ENCODE measurements around the gene ARIH2.

ARIH2 gene

DNA sequence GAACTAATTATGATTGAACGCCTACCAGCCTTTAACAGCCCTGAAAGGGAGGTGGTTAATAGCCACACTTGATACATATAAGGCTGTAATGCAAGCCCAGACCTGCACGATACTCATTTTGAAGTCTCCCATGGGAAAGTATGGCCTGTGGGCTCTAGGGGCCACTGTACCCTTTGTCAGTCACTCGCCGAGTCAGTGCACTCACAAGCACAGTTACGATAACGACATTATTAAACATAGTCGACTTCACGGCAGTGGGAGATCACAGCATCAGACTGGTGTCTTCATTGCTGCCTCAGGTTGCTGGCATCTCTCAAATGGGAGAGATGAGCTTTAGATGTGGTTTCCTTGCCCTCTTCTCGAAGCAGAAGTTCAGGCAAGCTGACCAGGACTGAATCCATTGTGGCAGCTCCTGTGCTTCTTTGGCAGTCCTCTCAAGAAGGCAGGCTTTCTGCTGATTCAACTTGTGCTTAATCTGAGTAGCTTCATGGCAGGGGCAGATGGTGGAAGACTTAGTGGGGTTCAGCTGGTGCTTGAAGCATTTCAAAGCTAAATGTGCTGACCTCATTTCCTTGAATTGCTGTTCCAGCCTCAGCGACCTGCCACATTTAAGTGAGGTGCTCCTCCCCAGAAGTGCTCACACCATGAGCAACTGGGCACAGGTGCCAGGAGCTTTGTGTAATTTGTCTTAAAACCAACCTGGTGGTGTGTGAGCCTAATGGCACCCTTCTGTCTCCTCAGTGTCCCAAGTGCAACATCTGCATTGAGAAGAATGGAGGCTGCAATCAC is 55.6 kb downstream of the ARIH2 start:
- no peak for DNase-seq (ENCODE audit: low read depth)

DNA sequence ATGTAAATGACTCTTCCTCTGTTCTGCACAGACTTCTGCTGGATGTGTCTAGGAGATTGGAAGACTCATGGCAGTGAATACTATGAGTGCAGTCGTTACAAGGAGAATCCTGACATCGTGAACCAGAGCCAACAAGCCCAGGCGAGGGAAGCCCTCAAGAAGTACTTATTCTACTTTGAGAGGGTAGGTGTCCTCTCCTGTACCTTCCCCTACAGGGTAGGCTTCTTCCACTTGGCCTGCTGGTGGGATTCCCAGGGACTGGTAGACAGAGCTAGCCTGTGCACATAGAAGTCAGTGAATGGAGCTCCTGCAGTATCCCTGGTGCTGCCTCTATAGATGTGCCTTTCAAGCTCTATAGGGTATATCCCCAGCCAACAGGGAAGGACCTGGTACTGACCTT is 60.8 kb downstream of the ARIH2 start:
- no peak for DNase-seq (ENCODE audit: low read depth)

DNA sequence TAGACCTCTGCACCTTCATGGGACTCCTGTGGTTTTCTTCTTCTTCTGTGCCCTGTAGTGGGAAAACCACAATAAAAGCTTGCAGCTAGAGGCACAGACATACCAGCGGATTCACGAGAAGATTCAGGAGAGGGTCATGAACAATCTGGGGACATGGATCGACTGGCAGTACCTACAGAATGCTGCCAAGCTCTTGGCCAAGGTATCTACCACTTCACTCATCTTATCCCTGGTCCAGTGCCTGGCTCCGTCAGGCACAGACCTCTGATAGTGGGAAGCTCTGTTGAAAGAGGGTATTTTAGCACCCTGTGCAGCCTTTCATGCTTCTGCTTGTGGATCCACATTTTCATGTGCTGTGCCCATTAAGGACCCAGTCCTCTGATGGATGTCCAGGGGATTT is 61.7 kb downstream of the ARIH2 start:
- DNase-seq (ENCODE audit: low read depth) = no peak

DNA sequence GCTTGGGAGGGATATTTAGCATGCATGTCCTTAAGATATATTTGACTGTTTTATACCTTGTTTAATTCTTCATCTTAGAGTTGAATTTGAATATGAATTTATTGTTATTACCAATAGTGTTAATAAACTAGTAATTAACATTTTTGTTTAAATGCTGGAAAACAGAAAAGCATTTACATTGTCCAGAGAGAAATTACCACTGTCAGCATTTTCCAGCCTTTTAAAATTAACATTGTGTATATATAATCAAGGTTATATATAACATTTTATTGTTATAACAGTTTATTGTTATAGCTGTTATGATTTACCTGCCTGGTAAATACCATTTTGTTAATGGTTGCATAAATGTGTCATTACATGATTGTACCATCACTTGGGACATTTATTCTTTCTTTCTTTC is 63.4 kb downstream of the ARIH2 start:
- no peak for DNase-seq (ENCODE audit: low read depth)

DNA sequence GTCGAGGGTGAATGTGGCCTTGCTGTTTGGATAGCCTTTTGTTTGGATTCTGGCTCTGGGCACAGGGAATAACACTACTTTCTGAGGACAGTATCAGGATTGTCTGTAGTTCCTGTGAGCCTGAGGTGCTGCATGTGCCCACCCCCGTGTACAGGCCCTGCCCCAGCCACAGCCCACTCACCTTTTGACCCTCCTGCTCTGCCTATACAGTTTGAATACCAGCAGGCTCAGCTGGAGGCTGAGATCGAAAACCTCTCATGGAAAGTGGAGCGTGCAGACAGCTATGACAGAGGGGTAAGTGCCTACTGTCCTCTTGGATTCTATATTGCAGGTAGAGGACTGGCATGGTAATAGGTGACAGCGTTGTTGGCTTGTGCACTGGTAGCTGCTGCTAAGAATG is 64.0 kb downstream of the ARIH2 start:
- DNase-seq (ENCODE audit: low read depth) = no peak

DNA sequence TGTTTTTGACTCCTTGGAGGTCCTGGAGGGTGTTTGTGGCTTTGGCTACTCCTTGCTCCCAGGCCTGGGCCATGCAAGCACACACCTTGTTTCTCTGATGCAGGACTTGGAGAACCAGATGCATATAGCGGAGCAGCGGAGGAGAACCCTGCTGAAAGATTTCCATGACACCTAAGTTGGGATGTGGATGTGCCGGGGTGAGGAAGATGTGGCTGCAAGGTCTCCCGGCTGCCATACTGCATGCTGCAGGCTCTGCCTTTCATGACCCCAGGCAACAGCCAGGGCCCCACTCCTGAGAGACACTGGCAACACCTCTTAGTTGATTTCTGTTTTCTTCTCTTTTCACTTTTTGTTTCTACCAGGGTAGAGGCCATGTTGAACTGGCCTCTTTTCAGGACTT is 64.5 kb downstream of the ARIH2 start:
- no peak for DNase-seq (ENCODE audit: low read depth)

DNA sequence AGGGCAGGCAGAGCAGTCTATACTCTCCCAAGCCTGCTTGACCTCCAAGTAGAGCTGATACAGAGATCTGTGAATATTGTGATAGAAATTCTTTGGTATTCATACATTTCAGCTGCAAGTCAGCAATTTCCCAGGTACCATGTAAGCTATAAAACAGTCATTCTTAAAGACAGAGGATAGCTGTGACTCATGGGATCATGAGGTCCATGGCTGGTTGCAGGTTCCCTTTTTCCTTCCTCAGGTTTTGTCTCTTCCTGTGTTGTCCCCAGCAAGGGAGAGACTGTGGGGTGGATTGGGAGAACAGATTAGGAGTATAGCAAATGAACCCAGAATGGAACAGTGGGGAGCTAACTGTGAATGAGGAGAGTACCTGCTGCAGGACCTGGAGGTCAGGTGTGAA is 66.0 kb downstream of the ARIH2 start:
- no peak for DNase-seq (ENCODE audit: low read depth)

DNA sequence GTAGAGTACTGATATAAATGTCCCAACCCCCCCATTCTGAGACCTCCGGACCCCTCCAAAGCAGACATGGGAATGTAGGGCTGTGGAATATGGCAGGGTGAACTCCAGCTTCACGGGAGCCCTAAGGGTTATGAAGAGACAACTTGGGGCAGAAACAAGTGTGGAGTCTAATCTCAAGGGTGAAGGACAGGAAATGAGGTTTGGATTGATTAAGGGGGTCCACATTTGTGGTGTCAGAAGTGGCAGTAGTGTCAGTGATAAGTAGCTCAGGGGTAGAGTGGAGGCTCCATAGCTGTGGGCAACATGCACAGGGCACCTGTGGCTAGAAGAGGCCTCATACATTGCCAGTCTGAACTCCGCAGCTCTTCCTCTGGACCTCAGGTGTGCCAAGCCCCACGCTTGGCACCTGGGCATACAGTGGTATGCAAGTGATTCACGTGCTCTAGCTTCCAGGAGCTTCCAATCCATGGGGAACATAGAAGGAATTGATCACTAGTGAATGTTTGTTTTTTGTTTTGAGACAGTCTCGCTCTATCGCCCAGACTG is 67.3 kb downstream of the ARIH2 start:
- no peak for DNase-seq (ENCODE audit: low read depth)

DNA sequence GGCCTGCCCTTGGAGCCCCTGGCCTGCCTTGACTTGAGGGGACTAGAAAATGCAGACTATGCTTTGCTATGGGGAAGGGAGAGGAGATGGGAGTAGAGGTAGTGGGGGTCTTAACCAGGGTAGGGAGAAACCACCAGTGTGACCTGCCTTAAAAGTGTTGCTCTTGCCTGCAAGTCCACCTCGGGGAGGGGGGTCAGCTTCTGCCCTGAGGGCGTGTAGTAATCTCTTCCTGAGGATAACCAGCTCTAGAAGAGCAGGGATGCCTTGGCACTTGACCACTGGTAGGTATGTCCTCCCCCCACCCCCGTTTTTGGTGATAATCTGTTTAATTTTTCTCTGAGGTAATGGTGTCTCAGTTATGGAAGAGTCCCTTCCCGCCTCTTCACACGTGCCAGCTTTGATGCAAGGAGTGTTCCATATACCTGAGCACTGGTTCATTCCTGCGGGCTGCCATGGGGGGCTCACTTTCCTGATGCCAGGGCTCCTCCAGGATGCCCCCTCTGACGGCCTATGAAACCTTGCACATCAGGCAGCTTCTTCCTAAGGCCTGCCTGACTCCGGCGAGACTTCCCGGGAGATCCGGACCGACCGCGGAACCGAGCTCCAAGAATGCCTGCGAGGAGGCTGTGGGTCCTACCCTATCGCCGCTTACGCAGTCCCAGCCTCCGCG is 70.6 kb downstream of the ARIH2 start:
- no peak for DNase-seq (ENCODE audit: low read depth)

DNA sequence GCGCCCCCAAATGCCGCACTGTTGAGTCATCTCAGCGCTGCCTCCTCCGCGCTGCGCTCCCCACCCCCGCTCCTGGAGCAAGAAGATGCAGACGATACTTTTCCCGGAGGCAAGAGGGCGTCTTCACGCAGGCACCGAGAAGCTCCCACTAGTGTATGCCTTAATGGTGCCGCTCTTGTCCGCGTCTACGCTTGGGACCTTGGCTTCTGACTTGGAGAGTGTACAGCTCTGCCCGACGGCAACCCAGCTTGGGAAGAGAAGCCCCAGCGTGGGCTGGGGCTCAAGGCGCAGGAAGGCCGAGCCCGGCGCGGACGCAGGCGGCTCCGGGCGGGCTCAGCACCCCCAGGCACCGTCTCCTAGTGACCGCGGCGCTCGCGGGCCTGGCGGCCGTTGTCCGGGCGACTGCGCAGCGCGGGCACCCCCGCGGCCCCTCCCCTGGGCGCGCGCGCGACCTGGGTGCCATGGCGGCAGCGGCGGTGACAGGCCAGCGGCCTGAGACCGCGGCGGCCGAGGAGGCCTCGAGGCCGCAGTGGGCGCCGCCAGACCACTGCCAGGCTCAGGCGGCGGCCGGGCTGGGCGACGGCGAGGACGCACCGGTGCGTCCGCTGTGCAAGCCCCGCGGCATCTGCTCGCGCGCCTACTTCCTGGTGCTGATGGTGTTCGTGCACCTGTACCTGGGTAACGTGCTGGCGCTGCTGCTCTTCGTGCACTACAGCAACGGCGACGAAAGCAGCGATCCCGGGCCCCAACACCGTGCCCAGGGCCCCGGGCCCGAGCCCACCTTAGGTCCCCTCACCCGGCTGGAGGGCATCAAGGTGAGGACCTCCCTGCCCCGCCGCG is 71.4 kb downstream of the ARIH2 start, which contains the start of gene P4HTM:
TSS of gene P4HTM (plus strand) at position 446 of the 840 bp plus-strand sequence. CDS start at position 462, 16 bp downstream.
- peak; percentile 82 for DNase-seq (ENCODE audit: low read depth)

DNA sequence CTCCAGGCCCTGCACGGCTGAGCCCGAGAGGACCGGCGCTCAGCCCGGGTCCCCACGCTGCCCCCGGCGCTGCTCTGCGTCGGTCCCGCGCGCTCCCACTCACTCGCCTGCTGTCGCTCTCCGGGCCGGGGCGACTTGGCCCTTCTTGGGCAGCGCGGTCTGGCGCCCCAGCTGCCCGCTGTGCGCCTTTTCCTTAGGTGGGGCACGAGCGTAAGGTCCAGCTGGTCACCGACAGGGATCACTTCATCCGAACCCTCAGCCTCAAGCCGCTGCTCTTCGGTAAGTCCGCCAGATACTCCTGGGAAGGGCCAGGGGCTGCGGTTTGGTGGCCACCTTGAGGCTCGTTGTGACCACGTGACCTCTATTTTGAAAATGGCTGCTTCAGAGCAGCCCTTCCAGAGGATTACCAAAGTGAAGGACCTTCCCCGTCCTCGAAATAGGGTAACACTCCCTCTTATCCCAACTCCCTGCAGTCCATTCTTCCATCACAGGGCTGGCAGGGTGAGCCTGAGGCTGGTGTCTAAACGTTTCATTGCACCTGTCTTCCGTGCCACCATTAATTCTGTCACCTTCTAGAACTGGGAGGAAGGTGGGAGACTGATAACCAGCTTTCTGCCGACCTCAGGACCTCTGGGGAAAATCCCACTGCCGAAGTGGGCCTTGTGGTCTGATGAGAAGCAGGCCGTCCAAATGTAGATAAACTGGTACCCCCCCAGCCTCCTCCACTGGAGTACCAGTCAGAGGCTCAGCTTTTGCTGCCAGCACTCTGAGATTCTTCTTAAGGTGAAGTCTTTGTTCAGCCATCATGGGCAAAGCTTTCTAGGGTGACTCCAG is 72.2 kb downstream of the ARIH2 start:
- no peak for DNase-seq (ENCODE audit: low read depth)

DNA sequence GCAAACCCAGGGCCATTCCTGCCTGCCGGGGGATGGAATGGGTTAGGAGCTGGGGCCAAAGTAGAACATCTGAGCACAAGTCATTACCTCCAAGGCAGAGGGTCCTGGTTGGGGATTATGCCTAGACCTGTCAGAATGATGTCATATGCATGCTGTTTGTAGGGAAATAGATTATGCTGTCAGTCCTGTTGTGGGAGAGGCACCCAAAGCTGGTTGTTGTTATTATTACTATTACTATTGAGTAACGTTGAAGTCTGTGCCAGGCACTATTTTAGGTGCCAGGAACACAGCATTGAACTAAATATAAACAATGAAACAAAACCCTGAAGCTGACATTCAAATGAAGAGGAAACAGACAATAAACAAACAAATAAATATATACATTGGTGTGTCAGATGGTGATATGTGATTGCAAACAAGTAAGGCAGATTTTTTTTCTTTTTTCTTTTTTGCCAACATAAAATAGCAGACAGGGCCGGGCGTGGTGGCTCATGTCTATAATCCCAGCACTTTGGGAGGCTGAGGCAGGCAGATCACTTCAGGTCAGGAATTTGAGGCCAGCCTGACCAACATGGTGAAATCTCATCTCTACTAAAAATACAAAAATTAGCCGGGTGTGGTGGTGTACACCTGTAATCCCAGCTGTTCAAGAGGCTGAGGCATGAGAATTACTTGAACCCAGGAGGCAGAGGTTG is 73.4 kb downstream of the ARIH2 start:
- DNase-seq (ENCODE audit: low read depth) = no peak

DNA sequence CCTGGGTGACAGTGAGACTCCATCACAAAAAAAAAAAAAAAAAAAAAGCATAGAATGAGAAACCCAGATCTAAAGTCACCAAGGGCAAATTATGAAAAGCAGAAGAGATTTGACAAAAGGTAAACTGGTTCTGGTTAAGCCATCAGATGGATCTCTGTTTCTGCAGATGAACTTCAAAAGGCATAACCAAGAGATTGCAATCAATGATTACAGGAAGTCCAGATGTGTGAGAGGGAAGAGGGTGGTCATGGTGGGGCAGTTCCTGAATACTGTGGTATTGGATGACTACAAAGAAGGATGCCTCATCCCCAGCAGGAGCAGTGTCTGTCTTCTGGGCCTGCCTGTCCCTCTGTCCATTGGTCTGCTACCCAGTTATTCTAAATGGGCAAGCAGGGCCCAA is 75.2 kb downstream of the ARIH2 start:
- no peak for DNase-seq (ENCODE audit: low read depth)

DNA sequence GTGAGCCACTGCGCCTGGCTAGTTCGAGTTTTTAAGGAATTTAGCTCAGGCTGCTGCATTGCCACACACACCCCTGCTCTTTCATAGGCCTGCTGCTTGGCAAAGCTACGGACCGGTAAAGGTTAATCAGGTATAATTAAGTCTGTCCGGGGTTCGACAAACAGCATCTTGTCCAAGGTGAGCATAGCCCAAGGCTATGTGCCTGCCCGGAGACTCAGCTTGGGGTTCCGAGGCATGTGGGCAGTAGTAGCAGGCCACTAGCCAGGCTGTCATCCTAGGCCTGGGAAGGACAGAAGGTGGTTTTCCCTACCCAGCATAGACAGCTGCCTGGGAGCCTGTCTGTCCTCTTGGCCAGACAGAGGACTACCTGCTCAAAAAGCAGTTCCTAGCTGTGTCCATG is 78.0 kb downstream of the ARIH2 start:
- no peak for DNase-seq (ENCODE audit: low read depth)

DNA sequence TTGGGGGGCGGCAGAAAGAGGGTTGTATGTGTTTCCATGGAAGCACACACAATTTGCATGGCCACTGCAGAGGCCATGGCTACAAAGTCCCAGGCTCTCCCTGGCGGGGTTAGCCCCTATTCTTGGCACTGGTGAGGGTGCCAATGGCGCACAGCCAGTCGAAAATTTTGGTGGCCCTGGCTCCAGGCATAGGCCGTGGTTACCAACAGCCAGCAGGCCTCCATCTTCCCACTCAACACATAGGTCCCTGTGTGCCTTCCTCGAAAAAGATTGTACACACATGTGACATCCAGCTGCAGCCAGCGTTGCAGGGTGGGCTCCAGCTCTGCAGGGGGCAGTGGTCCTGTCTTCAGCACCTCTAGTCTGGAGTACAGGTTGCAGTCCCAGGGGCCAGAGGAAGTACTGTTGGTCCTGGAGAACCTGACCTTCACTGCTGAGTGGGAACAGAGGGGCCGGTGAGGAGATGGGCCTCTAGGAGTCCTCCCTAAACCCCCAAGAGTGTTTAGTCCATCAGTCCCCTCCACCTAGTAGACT is 78.5 kb downstream of the ARIH2 start:
- DNase-seq (ENCODE audit: low read depth) = no peak

DNA sequence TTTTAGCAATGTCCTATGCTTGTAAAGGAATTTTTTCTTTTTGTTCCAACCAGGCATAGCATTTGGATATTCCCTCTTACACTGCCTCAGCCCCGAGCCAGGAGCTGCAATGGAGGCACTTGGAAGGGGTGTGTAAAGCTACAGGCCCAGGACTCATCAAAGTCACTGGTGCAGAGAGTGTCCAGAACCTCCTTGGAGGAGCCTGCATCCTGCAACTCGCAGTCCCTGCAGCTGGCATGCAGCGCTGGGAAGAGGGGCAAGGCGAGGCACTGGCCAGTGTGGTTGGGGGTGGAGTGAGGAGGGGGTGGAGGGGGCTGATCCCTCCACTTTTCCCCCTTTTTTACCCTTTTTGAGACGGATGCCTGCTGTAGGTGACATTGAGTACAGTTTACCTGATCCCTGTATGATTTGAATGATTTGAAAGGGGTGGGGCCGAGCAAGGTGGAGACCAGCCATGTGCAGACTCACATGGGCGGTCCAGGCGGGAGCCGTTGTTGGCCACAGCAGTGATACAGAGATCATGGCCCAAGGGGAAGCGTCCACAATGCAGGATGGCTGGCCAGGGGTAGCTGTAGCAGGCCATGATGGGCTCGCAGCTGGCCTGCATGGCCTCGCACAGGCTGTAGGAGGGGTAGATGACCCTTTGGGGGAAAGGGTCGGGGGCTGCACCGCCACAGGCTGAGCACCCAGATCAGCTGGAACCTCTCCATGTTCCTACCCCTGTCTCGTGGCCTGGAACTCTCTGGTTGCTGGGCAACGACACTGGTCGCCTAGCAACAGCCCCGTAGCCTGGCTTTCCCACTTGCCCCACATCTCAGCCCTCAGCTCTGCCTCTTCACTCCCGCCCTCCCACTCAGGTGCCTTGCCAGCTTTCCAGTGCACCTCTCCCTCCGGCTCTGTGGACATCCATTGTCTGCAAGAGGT is 79.3 kb downstream of the ARIH2 start:
- DNase-seq (ENCODE audit: low read depth) = no peak

DNA sequence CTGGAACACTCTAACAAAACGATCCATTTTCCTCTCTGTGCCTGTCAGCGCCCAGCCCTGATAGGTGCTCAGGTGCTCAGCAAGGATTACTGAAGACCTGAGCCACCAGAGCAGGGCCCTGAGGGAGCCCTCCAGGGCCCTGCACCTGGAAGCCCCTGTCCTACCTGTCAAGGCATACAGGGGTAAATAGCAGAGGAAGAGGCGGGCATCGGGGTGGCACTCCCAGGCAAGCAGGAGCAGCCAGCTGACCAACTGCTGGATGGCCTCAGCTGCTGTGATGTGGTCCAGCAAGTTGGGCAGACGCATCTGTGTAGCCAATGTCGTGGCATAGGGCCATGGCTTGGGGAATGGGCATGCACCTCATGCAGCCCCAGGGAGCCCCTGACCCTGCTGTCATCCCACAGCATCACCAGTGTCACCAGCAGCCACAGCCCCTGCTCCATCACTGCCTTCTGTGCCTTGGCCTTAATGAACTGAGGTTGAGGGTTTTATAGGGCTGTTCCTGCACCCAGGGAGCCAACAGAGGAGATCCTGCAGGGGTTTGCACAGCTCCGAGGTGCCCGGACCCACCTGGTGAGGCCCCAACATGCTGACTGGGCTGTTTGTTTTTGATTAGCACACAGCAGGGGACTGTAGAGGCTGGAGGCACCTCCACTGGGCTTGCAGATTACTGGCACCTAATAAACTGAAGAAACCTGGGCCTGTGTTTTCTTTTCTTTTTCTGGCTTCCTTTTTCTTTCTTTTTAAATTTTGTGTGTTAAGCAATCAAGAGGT is 80.6 kb downstream of the ARIH2 start:
- no peak for DNase-seq (ENCODE audit: low read depth)

DNA sequence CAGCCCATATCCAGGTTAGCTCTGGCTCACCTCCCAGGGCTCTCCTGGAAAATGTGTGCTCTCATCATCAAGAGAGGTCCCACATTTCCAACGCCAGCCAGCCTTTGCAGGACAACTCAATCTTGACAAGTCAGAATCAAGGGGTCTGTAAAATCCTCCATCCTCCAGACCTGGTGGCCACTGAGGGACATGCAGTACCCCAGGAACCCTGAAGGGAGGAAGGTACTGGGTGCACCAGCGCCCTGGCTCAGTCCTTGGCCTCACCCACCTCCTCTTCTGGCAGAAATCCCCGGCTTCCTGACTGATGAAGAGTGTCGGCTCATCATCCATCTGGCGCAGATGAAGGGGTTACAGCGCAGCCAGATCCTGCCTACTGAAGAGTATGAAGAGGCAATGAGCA is 82.5 kb downstream of the ARIH2 start:
- DNase-seq (ENCODE audit: low read depth) = no peak
